ENCODE measurements around the gene NUMBL. TPM values are rescaled to one million over a fixed set of nuclear protein-coding genes. Genes with fewer than 3 reads are reported as not detected.

NUMBL gene
- total RNA-seq, 4 donors from 2014 or later, result 35.8 to 60.6 (median 49.1) TPM

GRCh38 chr19:40673397-40673796 lies 17.1 kb downstream of the NUMBL start:
- ATAC-seq, result no peak
- no peak overlapping the region for H3K27ac ChIP-seq
- H3K4me3 ChIP-seq, result no peak overlapping the region
- H3K27me3 ChIP-seq, result no peaks in the 10 kb centered on the region
- H3K4me1 ChIP-seq, result no peaks in the 10 kb centered on the region
- no CpG with 5 or more reads among the region's 11 CpGs for WGBS, 2 donors (ENCODE audit: low coverage in 1 of 2)
- TF ChIP-seq POLR2AphosphoS5 (IDR thresholded peaks at IDR 0.05) (no peak), POLR2A (IDR thresholded peaks at IDR 0.05) (no peak), EP300 (IDR thresholded peaks at IDR 0.05) (no peak)
- TF ChIP-seq, protein P1, sequence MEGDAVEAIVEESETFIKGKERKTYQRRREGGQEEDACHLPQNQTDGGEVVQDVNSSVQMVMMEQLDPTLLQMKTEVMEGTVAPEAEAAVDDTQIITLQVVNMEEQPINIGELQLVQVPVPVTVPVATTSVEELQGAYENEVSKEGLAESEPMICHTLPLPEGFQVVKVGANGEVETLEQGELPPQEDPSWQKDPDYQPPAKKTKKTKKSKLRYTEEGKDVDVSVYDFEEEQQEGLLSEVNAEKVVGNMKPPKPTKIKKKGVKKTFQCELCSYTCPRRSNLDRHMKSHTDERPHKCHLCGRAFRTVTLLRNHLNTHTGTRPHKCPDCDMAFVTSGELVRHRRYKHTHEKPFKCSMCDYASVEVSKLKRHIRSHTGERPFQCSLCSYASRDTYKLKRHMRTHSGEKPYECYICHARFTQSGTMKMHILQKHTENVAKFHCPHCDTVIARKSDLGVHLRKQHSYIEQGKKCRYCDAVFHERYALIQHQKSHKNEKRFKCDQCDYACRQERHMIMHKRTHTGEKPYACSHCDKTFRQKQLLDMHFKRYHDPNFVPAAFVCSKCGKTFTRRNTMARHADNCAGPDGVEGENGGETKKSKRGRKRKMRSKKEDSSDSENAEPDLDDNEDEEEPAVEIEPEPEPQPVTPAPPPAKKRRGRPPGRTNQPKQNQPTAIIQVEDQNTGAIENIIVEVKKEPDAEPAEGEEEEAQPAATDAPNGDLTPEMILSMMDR (IDR thresholded peaks at IDR 0.05), result no peak
- no peaks in the 10 kb centered on the region for H3K9me3 ChIP-seq
- H3K36me3 ChIP-seq, result peaks cover 0 to 99% of the 10 kb centered on the region in 2 donors

DNA sequence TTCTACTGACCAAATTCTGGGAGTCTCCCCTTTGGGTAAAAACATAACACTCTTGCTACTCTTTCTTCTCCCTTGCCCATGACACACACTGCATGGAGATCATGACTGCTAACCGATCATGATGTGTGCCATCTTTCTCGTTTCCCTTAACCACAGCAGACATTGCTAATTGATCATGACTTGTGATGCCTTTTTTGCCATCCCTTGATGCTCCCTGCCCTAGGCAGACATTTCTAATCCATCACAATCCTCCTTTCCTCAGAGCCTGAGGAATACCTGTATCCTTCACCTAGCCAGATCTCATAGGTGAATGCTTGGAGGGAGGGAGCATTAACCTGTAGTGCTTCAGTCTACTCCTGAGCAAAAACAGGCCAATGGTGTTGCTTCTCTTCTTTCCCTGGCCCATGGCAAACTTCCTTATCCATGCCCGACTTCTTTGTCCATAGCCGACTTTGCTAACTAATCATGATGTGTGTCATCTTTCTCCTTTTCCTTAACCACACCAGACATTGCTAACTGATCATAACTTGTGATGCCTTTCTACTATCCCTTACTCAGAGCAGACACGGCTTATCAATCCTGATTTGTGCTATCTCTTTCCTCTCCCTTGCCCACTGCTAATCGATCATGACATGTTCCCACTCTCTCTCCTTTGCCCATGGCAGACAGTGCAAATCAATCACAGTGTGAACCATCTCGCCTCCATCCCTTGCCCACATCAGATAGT lies 17.7 kb downstream of the NUMBL start:
- Histone ChIP-seq H3K9me3 (no peaks in the 10 kb centered on the region), H3K27me3 (no peaks in the 10 kb centered on the region), H3K36me3 (peaks cover 0 to 99% of the 10 kb centered on the region in 2 donors), H3K27ac (no peak overlapping the region), H3K4me1 (no peaks in the 10 kb centered on the region), H3K4me3 (no peak overlapping the region)
- 89 to 92% methylated on average over 5 to 7 of the region's 7 CpGs for WGBS, 2 donors (ENCODE audit: low coverage in 1 of 2)
- TF ChIP-seq POLR2A (IDR thresholded peaks at IDR 0.05) (no peak), POLR2AphosphoS5 (IDR thresholded peaks at IDR 0.05) (no peak), EP300 (IDR thresholded peaks at IDR 0.05) (no peak)
- TF ChIP-seq, protein P1 (IDR thresholded peaks at IDR 0.05), result no peak
- ATAC-seq, result no peak

DNA sequence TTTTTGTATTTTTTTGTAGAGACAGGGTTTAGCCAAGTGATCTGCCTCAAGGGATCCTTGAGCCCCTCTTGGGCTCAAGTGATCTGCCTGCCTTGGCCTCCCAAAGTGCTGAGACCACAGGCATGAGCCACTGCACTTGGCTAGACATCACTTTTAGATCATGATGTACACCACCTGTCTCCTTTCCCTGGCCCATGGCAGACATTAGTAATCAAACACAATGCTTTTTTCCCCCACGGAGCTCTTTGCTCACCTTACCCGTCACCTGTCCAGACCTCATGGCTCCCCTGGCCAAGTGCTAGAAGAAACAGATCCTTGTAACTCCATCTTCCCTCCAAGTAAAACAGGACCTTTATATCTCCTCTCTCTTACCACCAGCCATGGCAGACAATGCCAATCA lies 18.4 kb downstream of the NUMBL start:
- Histone ChIP-seq H3K36me3 (peaks cover 0 to 99% of the 10 kb centered on the region in 2 donors), H3K4me3 (no peak overlapping the region), H3K27ac (no peak overlapping the region), H3K4me1 (no peaks in the 10 kb centered on the region), H3K9me3 (no peaks in the 10 kb centered on the region), H3K27me3 (no peaks in the 10 kb centered on the region)
- 68% methylated on average over 2 of the region's 2 CpGs; no CpG with 5 or more reads in 1 of the 2 donors for WGBS, 2 donors (ENCODE audit: low coverage in 1 of 2)
- TF ChIP-seq POLR2AphosphoS5 (IDR thresholded peaks at IDR 0.05) (no peak), EP300 (IDR thresholded peaks at IDR 0.05) (no peak), POLR2A (IDR thresholded peaks at IDR 0.05) (no peak)
- TF ChIP-seq, protein P1 (IDR thresholded peaks at IDR 0.05), result no peak
- ATAC-seq, result no peak

- Histone ChIP-seq H3K9me3 (no peaks in the 10 kb centered on the region), H3K36me3 (peaks cover 0 to 98% of the 10 kb centered on the region in 2 donors)
- no peak for ATAC-seq
Measured at GRCh38 chr19:40671404-40671803, 19.0 kb downstream of the NUMBL start.

More at GRCh38 chr19:40671404-40671803, 19.0 kb downstream of the NUMBL start:
- WGBS, 2 donors (ENCODE audit: low coverage in 1 of 2), result 50% methylated on average over 1 of the region's 9 CpGs; no CpG with 5 or more reads in 1 of the 2 donors
- H3K4me3 ChIP-seq, result no peak overlapping the region
- TF ChIP-seq POLR2AphosphoS5 (IDR thresholded peaks at IDR 0.05) (no peak), POLR2A (IDR thresholded peaks at IDR 0.05) (no peak), EP300 (IDR thresholded peaks at IDR 0.05) (no peak)
- TF ChIP-seq, protein P1 (IDR thresholded peaks at IDR 0.05), result no peak
- no peak overlapping the region for H3K27ac ChIP-seq
- no peaks in the 10 kb centered on the region for H3K4me1 ChIP-seq
- H3K27me3 ChIP-seq, result no peaks in the 10 kb centered on the region

All from gastroesophageal sphincter (tissue), 4 donors.